ENCODE data around the gene DNAJB1.

Gene DNAJB1

GRCh38 chr19:14478113-14478545 lies 40.1 kb downstream of the DNAJB1 start:
- DNase-seq (ENCODE audit: insufficient read length, low spot score) (no peak), FAIRE-seq (no peak)
- no peak for TF ChIP-seq CTCF (IDR thresholded peaks at IDR 0.05; ENCODE audit: insufficient read depth, missing control alignments)

GRCh38 chr19:14477418-14478112 lies 40.6 kb downstream of the DNAJB1 start:
- DNase-seq (ENCODE audit: insufficient read length, low spot score), result no peak
- no peak for FAIRE-seq

GRCh38 chr19:14476673-14477401 lies 41.4 kb downstream of the DNAJB1 start:
- no peak for TF ChIP-seq CTCF (IDR thresholded peaks at IDR 0.05; ENCODE audit: insufficient read depth, missing control alignments)
- no peak for DNase-seq (ENCODE audit: insufficient read length, low spot score)
- FAIRE-seq, result no peak

More at GRCh38 chr19:14477418-14478112, 40.6 kb downstream of the DNAJB1 start:
- TF ChIP-seq CTCF (IDR thresholded peaks at IDR 0.05; ENCODE audit: insufficient read depth, missing control alignments), result no peak

- DNase-seq (ENCODE audit: insufficient read length, low spot score) (no peak), FAIRE-seq (no peak)
- no peak for TF ChIP-seq CTCF (IDR thresholded peaks at IDR 0.05; ENCODE audit: insufficient read depth, missing control alignments)
Measured at GRCh38 chr19:14476327-14476672, 41.9 kb downstream of the DNAJB1 start.

GRCh38 chr19:14475251-14476073 lies 42.7 kb downstream of the DNAJB1 start, which contains the start of gene PTGER1:
TSS of gene PTGER1 (minus strand) at chr19:14475354. CDS start at chr19:14474320, 1,034 bp downstream.
- DNase-seq (ENCODE audit: insufficient read length, low spot score), result peak; percentile 71
- no peak for FAIRE-seq
- no peak for TF ChIP-seq CTCF (IDR thresholded peaks at IDR 0.05; ENCODE audit: insufficient read depth, missing control alignments)

GRCh38 chr19:14474827-14475226 lies 43.4 kb downstream of the DNAJB1 start:
- TF ChIP-seq CTCF (IDR thresholded peaks at IDR 0.05; ENCODE audit: insufficient read depth, missing control alignments), result no peak
- FAIRE-seq (no peak), DNase-seq (ENCODE audit: insufficient read length, low spot score) (no peak)

All from D721Med (cell line).